ENCODE results near the gene LRMDA. TPM values are rescaled to one million over a fixed set of nuclear protein-coding genes. Genes with fewer than 3 reads are reported as not detected.

Gene LRMDA
- total and polyA plus RNA-seq, 3 experiments from 2014 or later, result not detected

- H3K27ac ChIP-seq (ENCODE audit: low read depth, low read length), result no peak overlapping the region
- Mint-ChIP-seq H3K9me3 (peaks cover 0 to 8% (median 5%) of the 10 kb centered on the region in 5 donors), H3K4me1 (no peaks in the 10 kb centered on the region), H3K4me3 (no peak overlapping the region), H3K36me3 (no peaks in the 10 kb centered on the region), H3K27me3 (no peaks in the 10 kb centered on the region), H3K27ac (no peak overlapping the region)
- POLR2A ChIA-PET, result no interaction called here
- no peak overlapping the region for H3K4me3 ChIP-seq (ENCODE audit: low read length)
- DNase-seq, result no peak
- CTCF ChIA-PET, result no interaction called here
- no peaks in the 10 kb centered on the region for H3K4me1 ChIP-seq (ENCODE audit: insufficient read depth, low read length)
- H3K9me3 ChIP-seq (ENCODE audit: low read length), result no peaks in the 10 kb centered on the region
- no peaks in the 10 kb centered on the region for H3K36me3 ChIP-seq (ENCODE audit: insufficient read depth, low read length)
- no peaks in the 10 kb centered on the region for H3K27me3 ChIP-seq (ENCODE audit: insufficient read depth, low read length, poor library complexity, severe bottlenecking)
Measured at GRCh38 chr10:76466836-76467503, 1035.5 kb downstream of the LRMDA start.

GRCh38 chr10:76469675-76470074 lies 1038.3 kb downstream of the LRMDA start:
- Mint-ChIP-seq H3K4me3 (no peak overlapping the region), H3K27ac (no peak overlapping the region), H3K9me3 (peaks cover 0 to 4% (median 3%) of the 10 kb centered on the region in 5 donors), H3K27me3 (no peaks in the 10 kb centered on the region), H3K4me1 (no peaks in the 10 kb centered on the region), H3K36me3 (no peaks in the 10 kb centered on the region)
- H3K4me3 ChIP-seq (ENCODE audit: low read length), result no peak overlapping the region
- H3K27me3 ChIP-seq (ENCODE audit: insufficient read depth, low read length, poor library complexity, severe bottlenecking), result no peaks in the 10 kb centered on the region
- no peaks in the 10 kb centered on the region for H3K4me1 ChIP-seq (ENCODE audit: insufficient read depth, low read length)
- no peak overlapping the region for H3K27ac ChIP-seq (ENCODE audit: low read depth, low read length)
- ChIA-PET CTCF (no interaction called here), POLR2A (no interaction called here)
- no peaks in the 10 kb centered on the region for H3K36me3 ChIP-seq (ENCODE audit: insufficient read depth, low read length)
- H3K9me3 ChIP-seq (ENCODE audit: low read length), result no peaks in the 10 kb centered on the region
- no peak for DNase-seq

- Mint-ChIP-seq H3K4me3 (no peak overlapping the region), H3K9me3 (peaks cover 0 to 32% (median 7%) of the 10 kb centered on the region in 5 donors), H3K36me3 (no peaks in the 10 kb centered on the region), H3K4me1 (no peaks in the 10 kb centered on the region), H3K27ac (no peak overlapping the region), H3K27me3 (no peaks in the 10 kb centered on the region)
- Histone ChIP-seq H3K36me3 (ENCODE audit: insufficient read depth, low read length) (no peaks in the 10 kb centered on the region), H3K27me3 (ENCODE audit: insufficient read depth, low read length, poor library complexity, severe bottlenecking) (no peaks in the 10 kb centered on the region), H3K27ac (ENCODE audit: low read depth, low read length) (no peak overlapping the region), H3K9me3 (ENCODE audit: low read length) (no peaks in the 10 kb centered on the region), H3K4me3 (ENCODE audit: low read length) (no peak overlapping the region), H3K4me1 (ENCODE audit: insufficient read depth, low read length) (no peaks in the 10 kb centered on the region)
- CTCF ChIA-PET, result no interaction called here
- no peak for DNase-seq
- POLR2A ChIA-PET, result no interaction called here
Measured at GRCh38 chr10:76479103-76479790, 1047.8 kb downstream of the LRMDA start.

GRCh38 chr10:76481178-76481577 lies 1049.8 kb downstream of the LRMDA start:
- H3K4me3 Mint-ChIP-seq, result no peak overlapping the region
- DNase-seq, result no peak
- no peak overlapping the region for H3K27ac Mint-ChIP-seq
- POLR2A ChIA-PET, result no interaction called here
- no peaks in the 10 kb centered on the region for H3K27me3 Mint-ChIP-seq
- no peaks in the 10 kb centered on the region for H3K4me1 ChIP-seq (ENCODE audit: insufficient read depth, low read length)
- no peaks in the 10 kb centered on the region for H3K36me3 Mint-ChIP-seq
- no peaks in the 10 kb centered on the region for H3K27me3 ChIP-seq (ENCODE audit: insufficient read depth, low read length, poor library complexity, severe bottlenecking)
- no peak overlapping the region for H3K4me3 ChIP-seq (ENCODE audit: low read length)
- no peak overlapping the region for H3K27ac ChIP-seq (ENCODE audit: low read depth, low read length)
- H3K9me3 ChIP-seq (ENCODE audit: low read length), result no peaks in the 10 kb centered on the region
- H3K4me1 Mint-ChIP-seq, result no peaks in the 10 kb centered on the region
- H3K36me3 ChIP-seq (ENCODE audit: insufficient read depth, low read length), result no peaks in the 10 kb centered on the region
- H3K9me3 Mint-ChIP-seq, result peaks cover 0 to 39% (median 7%) of the 10 kb centered on the region in 5 donors
- CTCF ChIA-PET, result no interaction called here

GRCh38 chr10:76487582-76487981 lies 1056.2 kb downstream of the LRMDA start:
- Histone ChIP-seq H3K27ac (ENCODE audit: low read depth, low read length) (no peak overlapping the region), H3K27me3 (ENCODE audit: insufficient read depth, low read length, poor library complexity, severe bottlenecking) (no peaks in the 10 kb centered on the region), H3K4me1 (ENCODE audit: insufficient read depth, low read length) (no peaks in the 10 kb centered on the region), H3K9me3 (ENCODE audit: low read length) (no peaks in the 10 kb centered on the region), H3K36me3 (ENCODE audit: insufficient read depth, low read length) (no peaks in the 10 kb centered on the region), H3K4me3 (ENCODE audit: low read length) (no peak overlapping the region)
- Mint-ChIP-seq H3K36me3 (no peaks in the 10 kb centered on the region), H3K4me1 (no peaks in the 10 kb centered on the region), H3K4me3 (no peak overlapping the region), H3K27me3 (no peaks in the 10 kb centered on the region), H3K9me3 (peaks cover 5 to 63% (median 17%) of the 10 kb centered on the region in 5 donors), H3K27ac (no peak overlapping the region)
- DNase-seq, result no peak
- ChIA-PET POLR2A (no interaction called here), CTCF (no interaction called here)

- Histone ChIP-seq H3K27ac (ENCODE audit: low read depth, low read length) (no peak overlapping the region), H3K9me3 (ENCODE audit: low read length) (no peaks in the 10 kb centered on the region), H3K36me3 (ENCODE audit: insufficient read depth, low read length) (no peaks in the 10 kb centered on the region), H3K27me3 (ENCODE audit: insufficient read depth, low read length, poor library complexity, severe bottlenecking) (no peaks in the 10 kb centered on the region), H3K4me3 (ENCODE audit: low read length) (no peak overlapping the region), H3K4me1 (ENCODE audit: insufficient read depth, low read length) (no peaks in the 10 kb centered on the region)
- no peaks in the 10 kb centered on the region for H3K27me3 Mint-ChIP-seq
- ChIA-PET CTCF (no interaction called here), POLR2A (no interaction called here)
- H3K36me3 Mint-ChIP-seq, result no peaks in the 10 kb centered on the region
- no peak overlapping the region for H3K4me3 Mint-ChIP-seq
- H3K4me1 Mint-ChIP-seq, result no peaks in the 10 kb centered on the region
- no peak for DNase-seq
- H3K9me3 Mint-ChIP-seq, result peaks cover 6 to 57% (median 17%) of the 10 kb centered on the region in 5 donors
- H3K27ac Mint-ChIP-seq, result no peak overlapping the region
Measured at GRCh38 chr10:76488602-76489001, 1057.2 kb downstream of the LRMDA start.

GRCh38 chr10:76491216-76491615 lies 1059.8 kb downstream of the LRMDA start:
- Mint-ChIP-seq H3K9me3 (peaks cover 4 to 58% (median 20%) of the 10 kb centered on the region in 5 donors), H3K4me3 (no peak overlapping the region), H3K27ac (no peak overlapping the region), H3K36me3 (no peaks in the 10 kb centered on the region), H3K27me3 (no peaks in the 10 kb centered on the region), H3K4me1 (no peaks in the 10 kb centered on the region)
- no peak overlapping the region for H3K27ac ChIP-seq (ENCODE audit: low read depth, low read length)
- no peaks in the 10 kb centered on the region for H3K36me3 ChIP-seq (ENCODE audit: insufficient read depth, low read length)
- no peaks in the 10 kb centered on the region for H3K27me3 ChIP-seq (ENCODE audit: insufficient read depth, low read length, poor library complexity, severe bottlenecking)
- no peak for DNase-seq
- POLR2A ChIA-PET, result no interaction called here
- no peaks in the 10 kb centered on the region for H3K4me1 ChIP-seq (ENCODE audit: insufficient read depth, low read length)
- H3K4me3 ChIP-seq (ENCODE audit: low read length), result no peak overlapping the region
- H3K9me3 ChIP-seq (ENCODE audit: low read length), result no peaks in the 10 kb centered on the region
- CTCF ChIA-PET, result no interaction called here

- Histone ChIP-seq H3K9me3 (ENCODE audit: low read length) (no peaks in the 10 kb centered on the region), H3K27me3 (ENCODE audit: insufficient read depth, low read length, poor library complexity, severe bottlenecking) (no peaks in the 10 kb centered on the region), H3K4me3 (ENCODE audit: low read length) (no peak overlapping the region), H3K27ac (ENCODE audit: low read depth, low read length) (no peak overlapping the region), H3K4me1 (ENCODE audit: insufficient read depth, low read length) (no peaks in the 10 kb centered on the region), H3K36me3 (ENCODE audit: insufficient read depth, low read length) (no peaks in the 10 kb centered on the region)
- POLR2A ChIA-PET, result no interaction called here
- CTCF ChIA-PET, result no interaction called here
- Mint-ChIP-seq H3K27ac (no peak overlapping the region), H3K4me1 (no peaks in the 10 kb centered on the region), H3K27me3 (no peaks in the 10 kb centered on the region), H3K36me3 (no peaks in the 10 kb centered on the region), H3K4me3 (no peak overlapping the region), H3K9me3 (peaks cover 4 to 56% (median 16%) of the 10 kb centered on the region in 5 donors)
- DNase-seq, result no peak
Measured at GRCh38 chr10:76492026-76492425, 1060.6 kb downstream of the LRMDA start.

Measured in CD8-positive, alpha-beta memory T cell (primary cell).